HG03103 (cell line): Measurements from ENCODE around the gene LGALS16.
"Not testable (repeated sequence)": the region's sequence is repeated elsewhere in the genome, so short reads cannot be mapped to it uniquely, and the experiment has no call there.

Experiments used
- ATAC-seq: cut with Tn5 transposase; IDR thresholded peaks from one replicate; pipeline ENCODE4 v1.9.1; 2021; ENCODE audit warnings: low read depth; ENCODE audit not compliant: unreplicated experiment

LGALS16 gene

GRCh38 chr19:39676004-39676403 lies 20.3 kb downstream of the LGALS16 start:
- ATAC-seq = no peak

GRCh38 chr19:39677961-39678889 lies 22.5 kb downstream of the LGALS16 start:
- no peak for ATAC-seq

- no peak for ATAC-seq
These were observed 23.5 kb downstream of the LGALS16 start for GRCh38 chr19:39679056-39679790.

GRCh38 chr19:39679791-39680168 lies 24.1 kb downstream of the LGALS16 start:
- no peak for ATAC-seq

GRCh38 chr19:39680593-39680992 lies 24.9 kb downstream of the LGALS16 start:
- ATAC-seq = no peak

GRCh38 chr19:39681416-39681815 lies 25.7 kb downstream of the LGALS16 start:
- no peak for ATAC-seq

- no peak for ATAC-seq
These were observed 28.6 kb downstream of the LGALS16 start for GRCh38 chr19:39684267-39684666.

GRCh38 chr19:39686739-39687138 lies 31.0 kb downstream of the LGALS16 start:
- no peak for ATAC-seq

GRCh38 chr19:39688637-39689036 lies 32.9 kb downstream of the LGALS16 start:
- not testable (repeated sequence) for ATAC-seq

- ATAC-seq = no peak
These were observed 36.5 kb downstream of the LGALS16 start for GRCh38 chr19:39692166-39692565.

GRCh38 chr19:39692822-39693221 lies 37.1 kb downstream of the LGALS16 start:
- ATAC-seq = no peak

GRCh38 chr19:39695759-39696158 lies 40.0 kb downstream of the LGALS16 start:
- ATAC-seq = no peak

GRCh38 chr19:39696387-39696786 lies 40.7 kb downstream of the LGALS16 start:
- no peak for ATAC-seq

- ATAC-seq = no peak
These were observed 42.8 kb downstream of the LGALS16 start for GRCh38 chr19:39698535-39698934.

- ATAC-seq = peak; percentile 45
These were observed 45.6 kb downstream of the LGALS16 start for GRCh38 chr19:39701291-39701690.

- ATAC-seq = no peak
These were observed 48.7 kb downstream of the LGALS16 start, which contains the start of gene LGALS14 for GRCh38 chr19:39704181-39705044. TSS of gene LGALS14 (plus strand) at chr19:39704481. CDS start at chr19:39704529, 48 bp downstream.

GRCh38 chr19:39705578-39706188 lies 50.0 kb downstream of the LGALS16 start:
- ATAC-seq = no peak

- ATAC-seq = no peak
These were observed 52.9 kb downstream of the LGALS16 start for GRCh38 chr19:39708594-39708993.

GRCh38 chr19:39709026-39709872 lies 53.5 kb downstream of the LGALS16 start:
- ATAC-seq = no peak
